NCI-H146 treated with DMSO at 0.1 percent for 48 hours (cell line): Measurements from ENCODE around the gene PHB1.

Source experiments
- DNase-seq: peaks from one replicate; lab custom pipeline; 2025; ENCODE audit not compliant: unreplicated experiment; lab: John Stamatoyannopoulos, UW

The PHB1 gene

DNA sequence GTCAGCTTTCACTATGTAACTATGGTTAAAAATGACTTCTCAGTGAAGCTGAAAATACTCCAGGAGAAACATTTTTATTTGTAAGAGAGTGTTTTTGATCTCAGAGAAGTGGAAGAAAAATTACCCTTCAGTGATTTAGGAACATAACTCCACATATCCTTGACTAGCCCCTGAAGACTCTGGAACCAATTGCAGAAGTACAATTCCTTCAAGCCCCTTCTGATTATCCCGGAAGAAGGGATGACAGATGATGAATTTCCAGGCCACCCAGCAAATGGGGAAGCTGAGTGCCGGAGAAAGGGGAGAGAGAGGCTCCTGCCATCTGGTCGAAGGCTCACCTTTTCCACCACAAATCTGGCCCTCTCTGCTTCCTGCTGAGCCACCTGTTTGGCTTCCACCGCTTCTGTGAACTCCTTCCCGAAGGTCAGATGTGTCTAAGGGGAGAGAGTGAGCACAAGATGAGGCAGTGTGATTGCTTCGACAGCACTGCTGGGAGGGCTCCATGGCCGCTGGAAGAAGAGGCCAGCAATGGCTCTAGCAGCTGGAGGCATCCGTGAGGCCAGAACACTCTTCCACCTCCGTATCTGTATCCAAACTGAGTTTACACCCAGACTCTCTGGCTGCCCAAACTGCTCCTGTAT lies 8.1 kb downstream of the PHB1 start:
- no peak for DNase-seq

DNA sequence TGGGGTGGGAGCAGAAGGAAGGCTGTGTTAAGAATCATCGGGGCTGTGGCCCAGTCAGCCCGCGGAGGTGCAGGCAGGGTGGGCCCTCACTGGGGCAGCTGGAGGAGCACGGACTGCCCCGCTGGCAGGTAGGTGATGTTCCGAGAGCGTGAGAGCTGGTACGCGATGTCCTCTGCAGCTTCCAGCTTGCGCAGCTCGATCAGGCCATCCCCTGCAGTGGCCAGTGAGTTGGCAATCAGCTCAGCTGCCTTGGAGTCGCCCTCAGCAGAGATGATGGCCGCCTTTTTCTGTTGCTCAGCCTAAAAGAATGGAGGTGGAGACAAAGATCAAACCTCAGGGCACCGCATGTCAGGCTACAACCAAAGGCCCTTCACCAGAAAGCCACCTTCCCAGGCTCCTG lies 9.8 kb downstream of the PHB1 start:
- DNase-seq: no peak

DNA sequence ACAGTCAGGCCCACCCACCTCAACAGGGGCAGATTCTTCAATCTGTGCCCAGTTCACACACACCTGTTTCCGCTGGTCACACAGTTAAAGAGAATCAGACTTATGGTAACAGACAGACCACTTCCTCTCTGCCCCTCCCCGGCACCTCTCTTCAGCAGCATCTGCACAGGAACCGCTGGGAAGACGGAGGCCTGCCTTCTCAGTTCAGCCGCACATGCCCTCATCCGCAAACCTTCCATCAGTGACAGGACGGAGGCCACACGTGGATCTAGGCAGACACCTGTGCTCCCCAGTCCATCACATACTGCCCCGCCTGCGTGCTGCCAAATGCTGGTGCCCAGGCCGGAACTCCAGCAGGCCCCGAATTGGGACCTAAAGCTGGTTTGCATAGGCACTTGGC lies 10.3 kb downstream of the PHB1 start:
- DNase-seq: no peak

DNA sequence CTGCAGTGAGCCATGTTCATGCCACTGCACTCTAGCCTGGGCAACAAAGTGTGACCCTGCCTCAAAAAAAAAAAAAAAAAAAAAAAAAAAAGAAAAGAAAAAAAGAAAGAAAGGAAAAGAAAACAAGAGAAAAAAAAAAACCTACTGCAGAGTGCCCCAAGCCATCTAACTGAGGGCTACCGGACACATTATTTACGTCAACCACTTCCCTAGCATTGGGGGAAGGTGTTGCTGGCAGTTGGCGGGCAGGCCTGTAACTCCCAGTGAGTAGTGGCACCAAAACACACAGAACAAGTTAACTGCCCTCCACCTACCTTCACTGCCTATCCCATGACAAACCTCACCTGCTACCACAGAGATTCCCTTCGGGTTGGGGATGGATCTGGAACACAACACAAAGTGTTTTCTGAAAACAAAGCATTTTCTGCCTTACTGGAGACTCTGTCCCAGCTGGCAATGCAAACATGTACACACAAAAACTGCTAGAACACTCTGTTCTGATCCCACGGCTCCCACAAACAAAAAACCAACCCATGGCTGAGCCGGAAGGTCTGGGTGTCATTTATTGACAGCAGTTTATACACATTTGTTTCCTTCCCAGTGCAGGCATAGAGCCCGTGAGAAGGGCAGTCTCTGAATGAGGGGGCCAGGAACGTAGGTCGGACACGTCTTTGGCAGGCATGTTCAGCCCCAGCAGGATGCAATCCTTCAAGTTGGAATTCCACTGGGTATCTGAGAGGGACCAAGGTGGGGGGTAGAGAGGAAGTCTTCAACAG lies 11.0 kb downstream of the PHB1 start:
- DNase-seq: no peak

DNA sequence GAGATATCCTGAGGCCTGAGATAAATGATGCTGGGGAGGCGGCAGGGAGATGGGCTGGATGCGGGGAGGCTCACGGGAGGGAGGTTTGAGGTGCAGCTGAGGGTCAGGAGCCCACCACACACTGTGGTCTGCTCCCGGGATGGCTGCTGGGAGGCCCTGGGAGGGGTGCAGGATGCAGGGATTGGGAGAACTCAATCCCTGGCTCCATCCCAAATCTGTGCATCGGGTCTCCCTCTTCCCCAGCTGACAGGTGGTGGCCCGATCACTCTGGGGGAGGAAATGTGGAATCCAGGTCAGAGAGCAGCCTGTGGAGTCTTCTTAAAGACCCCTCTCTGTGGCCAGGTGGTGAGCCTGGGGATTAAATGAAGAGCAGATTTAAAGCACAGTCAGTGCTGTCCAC lies 12.0 kb downstream of the PHB1 start:
- no peak for DNase-seq

DNA sequence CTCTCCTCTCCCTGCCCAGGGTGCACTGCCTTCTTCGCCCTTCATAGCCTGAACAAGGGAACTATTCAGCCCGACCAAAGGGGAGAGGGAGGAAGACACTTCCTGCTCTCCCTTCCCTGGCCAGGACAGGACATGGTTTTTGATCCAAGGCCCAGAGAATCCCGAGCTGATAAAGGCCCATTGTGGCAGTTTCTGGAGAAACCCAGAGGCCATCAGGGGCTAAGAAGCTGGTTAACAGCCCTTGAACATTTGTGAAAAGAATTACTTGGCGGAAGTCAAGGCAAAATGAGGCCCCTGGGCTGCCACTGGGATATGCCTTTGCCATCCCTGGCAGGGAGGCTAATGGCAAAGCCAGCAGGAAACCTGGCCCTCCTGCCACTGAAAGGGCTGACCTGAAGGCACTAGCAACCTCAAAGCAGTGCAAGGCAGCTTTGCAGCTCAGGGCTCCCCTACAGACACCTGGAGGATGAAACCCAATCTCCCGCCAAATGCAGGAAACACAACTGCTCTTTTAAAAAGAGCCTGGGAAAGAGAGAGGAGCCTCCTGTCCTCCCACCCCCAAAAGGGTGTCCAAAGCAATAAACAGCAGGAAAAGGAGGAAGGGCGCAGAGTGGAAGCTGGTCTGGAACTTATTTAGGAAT lies 12.6 kb downstream of the PHB1 start:
- no peak for DNase-seq

DNA sequence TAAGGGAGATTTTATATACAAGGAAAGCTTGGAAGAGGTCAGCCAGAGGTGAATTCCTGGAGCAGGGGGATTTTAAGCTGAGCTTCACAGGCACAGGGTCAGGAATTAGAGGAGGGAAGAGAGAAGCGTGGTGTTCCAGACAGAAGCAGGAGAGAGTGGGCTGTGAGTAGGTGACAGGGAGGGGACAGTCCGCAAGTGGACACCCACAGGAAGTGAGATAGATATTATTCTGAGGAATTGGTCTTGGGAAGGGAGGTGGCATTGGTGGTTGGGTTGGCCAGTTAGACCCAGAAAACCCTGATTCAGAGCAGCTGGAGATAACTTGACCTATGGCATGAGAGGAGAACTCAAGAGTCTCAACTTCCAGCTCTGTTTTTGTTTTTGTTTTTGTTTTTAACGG lies 14.7 kb downstream of the PHB1 start:
- no peak for DNase-seq

DNA sequence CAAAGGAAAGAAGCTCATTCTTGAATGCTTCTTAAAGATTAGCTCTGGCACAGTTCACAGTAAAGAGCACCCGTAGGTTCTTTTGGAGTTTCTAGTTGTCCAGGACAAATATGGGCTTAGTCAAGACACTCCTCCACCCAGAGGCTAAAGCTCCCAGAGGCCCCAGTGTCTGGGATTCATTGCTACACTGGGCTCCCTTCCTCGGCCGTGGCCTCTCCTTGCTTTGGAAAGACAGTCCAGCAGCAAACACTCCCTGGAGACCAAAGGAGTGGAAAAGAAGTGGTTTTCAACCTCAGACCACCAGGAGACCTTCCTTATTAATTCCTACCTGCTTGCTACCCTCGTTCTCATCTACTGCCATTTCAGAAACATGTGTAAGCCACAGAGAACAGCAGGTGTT lies 17.1 kb downstream of the PHB1 start:
- DNase-seq: no peak

DNA sequence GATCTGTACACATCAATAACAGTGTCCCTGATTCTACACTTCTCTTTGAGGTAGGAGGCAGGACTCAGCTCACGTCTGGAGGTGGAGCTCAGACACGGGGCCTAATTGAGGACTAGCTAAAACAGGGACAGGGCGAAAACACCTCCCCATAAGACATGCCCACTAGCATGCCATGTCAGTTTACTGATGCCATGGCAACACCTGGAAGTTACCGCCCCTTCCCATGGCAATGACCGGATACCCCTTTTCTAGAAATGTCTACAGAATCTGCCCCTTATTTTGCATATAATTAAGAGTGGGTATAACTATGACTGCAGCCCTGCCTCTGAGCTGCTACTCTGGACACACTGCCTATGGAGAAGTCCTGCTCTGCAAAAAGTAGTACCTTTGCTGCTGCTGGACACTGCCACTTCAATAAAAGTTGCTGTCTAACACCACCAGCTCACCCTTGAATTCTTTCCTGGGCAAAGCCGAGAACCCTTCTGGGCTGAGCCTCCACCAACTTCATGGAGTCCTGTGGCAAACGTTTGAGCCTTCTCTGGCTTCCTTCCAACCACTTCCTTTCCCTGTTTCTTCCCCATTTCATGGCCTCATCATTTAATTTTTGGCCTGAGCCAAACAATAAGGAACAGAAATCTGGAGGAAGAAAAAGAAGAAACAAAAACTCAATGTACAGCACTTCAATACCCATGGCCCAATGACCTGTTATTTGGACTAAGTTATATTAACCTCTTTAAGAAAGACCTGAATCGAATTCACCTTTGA lies 21.0 kb downstream of the PHB1 start:
- DNase-seq: no peak

DNA sequence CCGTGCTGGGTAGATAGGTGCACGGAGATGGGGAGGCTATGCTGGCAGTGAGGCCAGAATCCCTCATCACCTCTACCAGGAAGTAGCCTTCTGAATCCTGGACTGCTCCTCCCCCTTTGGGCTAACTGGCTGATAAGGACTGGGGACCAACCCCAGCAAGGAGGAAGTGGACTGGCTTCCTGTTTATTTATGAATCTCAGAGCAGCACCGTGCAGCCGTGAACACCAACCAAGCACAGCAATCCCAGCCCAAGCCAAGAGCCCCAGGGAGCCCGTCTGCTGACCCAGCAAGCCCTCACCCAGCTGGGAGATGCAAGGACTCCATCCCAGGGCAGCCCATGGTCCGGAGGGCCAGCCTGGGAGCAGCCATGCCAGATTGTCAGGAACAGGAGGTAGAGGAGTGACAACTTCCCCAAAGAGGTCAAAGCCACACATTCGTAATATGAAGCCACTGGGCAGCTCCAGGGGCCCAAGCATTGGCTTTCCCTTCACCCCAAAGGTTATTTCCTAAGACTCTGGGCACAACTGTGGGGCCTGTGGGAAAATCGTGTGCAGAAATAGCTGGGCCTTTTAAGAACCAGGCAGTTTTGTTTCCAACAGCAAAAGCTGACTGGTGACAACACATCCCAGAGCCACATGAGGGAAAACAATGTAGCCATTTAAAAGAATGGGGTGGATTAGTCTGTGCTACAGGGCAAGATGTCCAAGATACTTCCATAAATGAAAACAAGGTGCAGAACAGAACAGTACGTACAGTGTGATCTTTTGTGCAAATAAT lies 23.9 kb downstream of the PHB1 start:
- no peak for DNase-seq

DNA sequence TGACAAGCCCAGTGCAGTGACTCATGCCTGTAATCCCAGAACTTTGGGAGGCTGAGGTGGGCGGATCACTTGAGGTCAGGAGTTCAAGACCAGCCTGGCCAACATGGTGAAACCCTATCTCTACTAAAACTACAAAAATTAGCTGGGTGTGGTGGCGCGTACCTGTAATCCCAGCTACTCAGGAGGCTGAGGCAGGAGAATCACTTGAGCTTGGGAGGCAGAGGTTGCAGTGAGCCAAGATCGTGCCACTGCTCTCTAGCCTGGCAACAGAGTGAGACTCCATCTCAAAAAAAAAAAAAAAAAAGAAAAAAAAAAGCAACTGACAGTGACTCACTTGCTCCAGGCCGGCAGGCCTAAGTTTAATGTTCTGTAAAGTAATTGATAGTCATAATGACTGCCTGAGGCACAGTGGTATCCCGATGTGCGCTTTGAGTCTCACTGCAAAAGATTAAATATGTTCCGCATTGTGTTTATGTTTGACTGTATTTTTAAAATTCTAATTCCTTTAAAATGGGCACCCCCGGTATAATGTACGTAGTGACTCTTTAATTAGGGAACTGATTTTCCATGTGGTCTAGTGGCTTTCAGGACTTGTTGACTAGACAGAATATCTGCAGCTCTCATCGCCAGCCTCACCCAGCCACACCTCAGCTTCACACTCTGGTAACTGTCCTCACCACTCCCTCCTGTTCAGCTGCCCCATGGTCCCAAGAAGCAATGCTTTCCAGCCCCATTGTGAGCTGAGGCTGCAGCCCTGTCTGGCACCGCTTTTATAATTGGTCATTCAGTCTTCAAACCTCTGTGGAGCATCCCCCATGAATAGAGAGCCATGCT lies 25.0 kb downstream of the PHB1 start:
- DNase-seq: peak; percentile 14

DNA sequence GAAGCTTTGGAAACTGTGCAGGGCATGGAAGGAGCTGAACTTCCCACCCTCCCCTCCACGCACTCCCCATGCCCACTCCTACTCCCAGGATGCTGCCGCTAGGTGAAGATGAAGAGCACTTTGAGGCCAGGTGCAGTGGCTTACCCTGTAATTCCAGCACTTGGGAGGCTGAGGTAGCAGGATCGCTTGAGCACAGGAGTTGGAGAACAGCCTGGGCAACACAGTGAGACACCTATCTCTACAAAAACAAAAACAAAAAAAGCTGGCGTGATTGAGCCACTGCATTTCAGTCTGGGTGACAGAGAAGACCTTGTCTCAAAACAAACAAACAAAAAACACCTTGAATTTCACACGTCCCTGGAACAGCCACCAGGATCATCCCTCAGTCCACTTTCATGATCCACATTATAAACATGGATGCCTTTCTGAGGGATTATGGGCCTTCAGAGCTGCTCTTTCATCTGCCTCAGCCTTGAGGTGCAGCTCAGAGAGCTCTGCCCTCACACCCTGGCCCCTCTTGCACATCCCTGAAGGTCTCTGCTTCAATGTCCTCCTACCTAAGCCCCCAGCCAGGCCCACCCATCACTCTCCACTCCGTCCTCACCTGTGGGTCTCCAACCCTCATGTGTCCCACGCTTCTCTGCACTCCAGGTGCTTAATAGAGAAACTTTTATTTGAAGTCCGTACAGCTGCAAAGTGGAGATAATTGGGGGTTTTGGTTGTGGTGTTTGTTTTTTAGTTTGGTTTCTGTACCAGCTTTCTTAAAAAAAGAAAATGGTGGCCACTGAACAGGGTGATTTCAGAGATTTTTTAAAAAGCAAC lies 25.8 kb downstream of the PHB1 start:
- no peak for DNase-seq

DNA sequence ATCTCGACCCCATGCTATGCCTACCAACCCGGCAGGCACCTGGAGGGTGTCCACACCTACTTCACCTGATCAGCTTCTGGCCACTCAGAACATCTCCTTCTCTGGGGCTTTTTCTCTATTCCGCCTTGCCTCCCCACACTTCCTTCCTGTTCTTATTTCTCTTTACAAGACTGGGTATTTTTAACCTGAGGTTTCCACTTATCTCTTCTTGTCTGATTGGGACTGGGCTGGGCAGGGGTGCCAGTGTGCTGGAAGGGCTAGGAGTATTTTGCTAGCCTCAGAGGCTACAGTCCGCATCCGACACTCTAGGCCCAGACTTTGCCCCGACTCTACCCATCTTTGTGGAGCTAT lies 26.4 kb downstream of the PHB1 start:
- no peak for DNase-seq

DNA sequence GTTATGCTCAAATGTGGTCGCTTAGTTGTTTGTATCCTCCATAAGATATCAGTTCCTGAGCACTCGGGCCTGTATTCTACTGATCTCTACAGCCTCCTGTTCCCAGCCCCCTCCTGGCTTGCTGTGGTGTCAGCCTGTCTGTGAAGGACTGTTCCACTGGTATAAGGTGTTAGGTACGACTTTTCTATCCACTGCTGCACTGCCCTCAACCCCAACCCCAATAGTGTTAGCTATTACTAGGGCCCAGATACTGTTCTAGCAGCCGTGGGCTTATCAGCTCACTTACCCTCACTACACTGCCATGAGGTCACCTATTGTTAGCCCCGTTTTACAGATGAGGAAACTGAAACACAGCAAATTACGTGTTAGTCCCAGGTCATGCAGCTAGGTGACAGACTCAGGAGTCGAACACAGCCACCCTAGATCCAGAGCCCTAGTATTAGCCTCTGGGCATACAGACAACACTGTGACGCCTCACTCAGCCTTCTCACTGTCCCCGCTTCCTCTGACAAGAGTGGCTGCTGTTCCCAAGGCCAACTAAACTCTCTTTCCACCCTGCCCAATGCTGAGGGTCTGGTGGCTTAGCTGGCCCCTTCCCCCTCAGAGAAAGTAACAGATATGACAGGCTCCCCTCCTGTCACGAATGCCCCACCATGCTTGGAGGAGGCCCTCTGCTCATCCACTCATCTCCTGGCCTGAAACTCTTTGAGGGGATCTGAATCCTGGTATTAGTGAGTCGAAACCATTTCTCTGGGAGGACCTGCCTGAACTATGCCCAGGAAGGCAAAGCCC lies 27.0 kb downstream of the PHB1 start:
- DNase-seq: no peak

DNA sequence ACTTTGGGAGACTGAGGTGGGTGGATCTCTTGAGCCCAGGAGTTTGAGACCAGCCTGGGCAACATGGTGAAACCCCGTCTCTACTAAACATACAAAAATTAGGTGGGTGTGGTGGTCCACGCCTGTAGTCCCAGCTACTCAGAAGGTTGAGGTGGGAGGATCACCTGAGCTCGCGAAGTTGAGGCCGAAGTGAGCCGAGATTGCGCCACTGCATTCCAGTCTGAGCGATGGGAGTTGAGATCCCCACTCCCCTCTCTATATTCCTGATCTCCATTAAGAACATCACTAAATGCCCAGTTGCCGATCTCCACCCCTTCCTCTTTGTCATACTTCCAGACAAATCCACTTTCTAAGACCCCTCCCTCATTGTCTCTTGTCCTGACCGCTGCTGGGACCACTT lies 28.3 kb downstream of the PHB1 start:
- no peak for DNase-seq

DNA sequence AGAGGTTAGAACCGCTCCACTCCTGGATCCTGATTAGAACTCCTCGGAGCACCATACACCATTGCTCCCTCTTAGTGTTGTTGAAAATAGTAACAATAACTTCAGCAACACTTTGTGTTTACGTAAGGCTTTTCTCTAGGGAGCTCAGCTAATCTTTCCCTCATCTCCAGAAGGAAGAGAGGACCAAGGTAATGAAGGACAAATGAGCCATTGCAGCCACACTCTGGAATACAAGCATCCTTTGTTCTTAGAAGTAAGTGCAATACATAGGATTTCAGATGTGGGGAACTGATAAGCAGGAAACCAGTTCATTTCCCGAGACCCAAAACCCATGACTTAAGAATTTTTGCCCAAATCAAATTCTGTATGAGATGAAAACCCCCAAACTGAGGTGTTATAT lies 29.7 kb downstream of the PHB1 start:
- DNase-seq: no peak

DNA sequence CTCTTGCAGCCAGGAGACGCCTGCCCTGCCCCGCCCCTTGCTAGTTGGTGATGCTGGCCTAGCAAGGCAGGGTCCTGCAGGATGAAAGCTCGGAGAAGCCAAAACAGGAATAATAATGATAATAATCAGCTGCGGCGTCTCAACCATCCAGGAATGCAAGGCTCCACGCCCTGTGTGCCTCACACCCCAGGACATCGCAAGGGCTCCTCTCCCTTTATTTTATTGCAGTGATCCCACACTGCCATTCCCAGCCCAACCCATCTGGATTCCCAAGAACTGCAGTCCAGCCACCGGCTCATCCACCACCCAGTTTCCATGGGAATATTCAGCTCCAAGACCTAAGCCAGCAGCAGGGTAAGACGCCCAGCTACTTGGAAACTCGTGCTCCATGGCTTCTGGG lies 31.6 kb downstream of the PHB1 start:
- no peak for DNase-seq

DNA sequence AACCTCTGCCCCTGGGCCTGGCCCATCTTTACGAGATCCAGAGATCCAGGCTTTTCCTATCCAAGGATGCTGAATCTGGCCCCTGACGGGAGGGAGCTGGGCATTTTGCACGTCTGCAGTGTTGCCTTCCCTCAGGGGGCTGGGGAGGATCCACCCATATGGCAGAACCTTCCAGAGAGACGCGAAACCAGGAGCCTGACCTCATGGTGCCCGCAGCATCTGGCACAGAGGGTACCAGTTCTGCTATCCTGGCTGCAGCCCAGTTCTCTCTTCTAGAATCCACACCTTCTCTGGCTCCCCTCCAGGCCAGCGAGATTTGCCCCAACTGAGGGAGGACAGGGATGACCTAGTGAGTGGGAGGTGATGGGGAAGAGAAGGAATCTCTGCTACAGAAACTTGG lies 32.1 kb downstream of the PHB1 start:
- DNase-seq: no peak

DNA sequence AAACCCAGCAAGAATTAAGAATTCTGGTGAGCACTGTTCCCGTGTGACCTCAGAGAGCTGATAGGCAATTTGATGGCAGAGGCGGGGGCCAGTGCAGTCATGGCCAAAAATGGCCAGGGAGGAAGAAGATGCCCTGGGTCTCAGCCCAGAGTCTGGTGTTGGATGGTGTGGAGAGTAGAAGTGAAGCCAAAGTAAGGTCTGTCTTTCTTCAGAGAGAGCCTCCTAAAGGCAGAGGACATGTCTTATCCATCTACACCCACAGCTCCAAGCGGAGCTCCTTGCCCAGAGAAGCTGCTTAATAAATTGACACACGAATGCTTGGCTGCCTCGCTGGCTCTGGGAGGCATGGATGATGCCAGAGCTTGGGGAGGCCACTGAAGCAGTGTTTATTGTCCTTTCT lies 32.9 kb downstream of the PHB1 start:
- no peak for DNase-seq
